HEK293T (cell line): ENCODE data around the gene ERG.

ENCODE experiments used
- BHLHE40 ChIP-seq: fragments of 450-650 bp; IDR thresholded peaks from 2 replicates; pipeline ENCODE4 v1.6.1; 2016; ENCODE audit warnings: mild to moderate bottlenecking, moderate library complexity, borderline replicate concordance
- CTBP1 ChIP-seq: fragments of 450-650 bp; IDR thresholded peaks from 2 replicates; pipeline ENCODE4 v1.6.1; 2016; ENCODE audit warnings: borderline replicate concordance
- ELF4 ChIP-seq: fragments of 450-650 bp; IDR thresholded peaks from 2 replicates; pipeline ENCODE4 v1.6.1; 2017; ENCODE audit warnings: antibody characterized with exemption
- FOXA1 ChIP-seq: fragments of 450-650 bp; IDR thresholded peaks from 2 replicates; pipeline ENCODE4 v1.6.1; 2016; ENCODE audit warnings: mild to moderate bottlenecking
- FOXK2 ChIP-seq: fragments of 450-650 bp; IDR thresholded peaks from 2 replicates; pipeline ENCODE4 v1.6.1; 2016; ENCODE audit warnings: mild to moderate bottlenecking
- FOXM1 ChIP-seq: fragments of 450-650 bp; IDR thresholded peaks from 2 replicates; pipeline ENCODE4 v1.6.1; 2017; ENCODE audit warnings: mild to moderate bottlenecking, borderline replicate concordance
- HDGF ChIP-seq: fragments of 450-650 bp; IDR thresholded peaks from 2 replicates; pipeline ENCODE4 v1.6.1; 2017; ENCODE audit warnings: antibody characterized with exemption, borderline replicate concordance
- LEF1 ChIP-seq: fragments of 450-650 bp; IDR thresholded peaks from 2 replicates; pipeline ENCODE4 v1.6.1; 2017; ENCODE audit warnings: mild to moderate bottlenecking, borderline replicate concordance
- NFRKB ChIP-seq: fragments of 450-650 bp; IDR thresholded peaks from 2 replicates; pipeline ENCODE4 v1.6.1; 2016; ENCODE audit warnings: mild to moderate bottlenecking, moderate library complexity
- PKNOX1 ChIP-seq: fragments of 450-650 bp; IDR thresholded peaks from 2 replicates; pipeline ENCODE4 v1.6.1; 2016
- SP1 ChIP-seq: fragments of 450-650 bp; IDR thresholded peaks from 2 replicates; pipeline ENCODE4 v1.6.1; 2017
- SUZ12 ChIP-seq: fragments of 450-650 bp; IDR thresholded peaks from 2 replicates; pipeline ENCODE4 v1.6.1; 2016; ENCODE audit warnings: mild to moderate bottlenecking
- ZNF384 ChIP-seq: fragments of 450-650 bp; IDR thresholded peaks from 2 replicates; pipeline ENCODE4 v1.6.1; 2016

DNA sequence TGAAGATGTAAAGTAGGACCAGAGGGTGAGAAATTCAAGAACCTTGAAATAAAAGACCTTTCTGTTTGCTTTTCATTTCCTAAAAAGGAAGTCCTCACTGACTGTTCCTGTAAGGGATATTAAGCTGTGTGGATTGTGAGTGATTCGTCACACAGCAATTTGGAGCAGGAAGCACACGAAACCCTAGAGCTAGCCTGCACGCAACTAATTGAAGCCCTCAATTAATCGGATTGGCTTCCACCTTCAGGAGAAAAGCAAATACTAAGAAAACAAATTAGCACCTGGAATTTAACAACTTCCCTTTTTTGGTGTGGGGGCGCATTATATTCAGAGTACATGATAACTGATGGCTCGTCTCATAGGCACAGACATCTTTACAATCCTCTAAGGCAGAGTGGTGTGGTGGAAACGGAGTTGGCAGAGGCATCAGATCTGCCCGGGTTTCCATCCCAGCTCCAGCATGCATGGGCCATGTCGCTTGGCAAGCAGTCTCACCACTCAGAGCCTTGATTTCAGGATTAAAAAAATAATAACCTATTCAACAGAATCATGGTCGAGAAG, 146.2 kb downstream of the ERG start:
- TF ChIP-seq SP1 (no peak), FOXM1 (no peak), SUZ12 (no peak), BHLHE40 (no peak), ZNF384 (no peak), FOXA1 (no peak), NFRKB (no peak), PKNOX1 (no peak), HDGF (no peak), FOXK2 (no peak), CTBP1 (no peak), LEF1 (no peak), ELF4 (no peak)
